SK-N-SH treated with all-trans-retinoic acid at 6 μM for 48 hours (cell line): ENCODE results near the gene GSG1L.

ENCODE experiments used
- ATAC-seq: fragments of 200-7000 bp; cut with Tn5 transposase; 3 replicates; pipeline ENCODE4 v1.9.1; 2020; ENCODE audit warnings: mild to moderate bottlenecking, moderate library complexity
- ARNTL ChIP-seq: fragments of 450-650 bp; formaldehyde crosslinking; IDR thresholded peaks from 2 replicates; pipeline ENCODE4 v1.5.0; 2020; ENCODE audit warnings: low read depth, mild to moderate bottlenecking, moderate library complexity, borderline replicate concordance
- BACH2 ChIP-seq: fragments of 250-450 bp; sonication (Bioruptor Pico); IDR thresholded peaks from 2 replicates; pipeline ENCODE4 v1.9.0; 2021; ENCODE audit warnings: mild to moderate bottlenecking, borderline replicate concordance
- CREB5 ChIP-seq: fragments of 250-450 bp; sonication (Bioruptor Pico); IDR thresholded peaks from 2 replicates; pipeline ENCODE4 v1.5.1; 2020; ENCODE audit warnings: low read depth, mild to moderate bottlenecking, moderate library complexity
- CSDC2 ChIP-seq: fragments of 250-450 bp; sonication (Bioruptor Pico); IDR thresholded peaks from 2 replicates; pipeline ENCODE4 v1.5.0; 2020; ENCODE audit warnings: mild to moderate bottlenecking, moderate library complexity
- ESRRG ChIP-seq: fragments of 250-450 bp; sonication (Bioruptor Pico); IDR thresholded peaks from 2 replicates; pipeline ENCODE4 v1.6.1; 2021; ENCODE audit warnings: mild to moderate bottlenecking
- OSR1 ChIP-seq: fragments of 250-450 bp; sonication (Bioruptor Pico); IDR thresholded peaks from 2 replicates; pipeline ENCODE4 v1.8.0; 2022; ENCODE audit warnings: moderate library complexity, mild to moderate bottlenecking, inconsistent platforms
- PATZ1 ChIP-seq: fragments of 250-450 bp; sonication (Bioruptor Pico); IDR thresholded peaks from 2 replicates; pipeline ENCODE4 v1.8.0; 2020; ENCODE audit warnings: mild to moderate bottlenecking, moderate library complexity, borderline replicate concordance
- POU6F1 ChIP-seq: fragments of 250-450 bp; sonication (Bioruptor Pico); IDR thresholded peaks from 2 replicates; pipeline ENCODE4 v1.8.0; 2021; ENCODE audit warnings: low read depth, mild to moderate bottlenecking, moderate library complexity, borderline replicate concordance
- PPARA ChIP-seq: fragments of 250-450 bp; sonication (Bioruptor Pico); IDR thresholded peaks from 2 replicates; pipeline ENCODE4 v1.5.0; 2020; ENCODE audit warnings: mild to moderate bottlenecking, borderline replicate concordance
- RARB ChIP-seq: fragments of 250-450 bp; sonication (Bioruptor Pico); IDR thresholded peaks from 2 replicates; pipeline ENCODE4 v1.8.0; 2021; ENCODE audit warnings: mild to moderate bottlenecking, moderate library complexity
- TCF4 ChIP-seq: fragments of 250-450 bp; sonication (Bioruptor Pico); IDR thresholded peaks from 2 replicates; pipeline ENCODE4 v1.8.0; 2021; ENCODE audit warnings: mild to moderate bottlenecking, moderate library complexity, borderline replicate concordance
- TOX ChIP-seq: fragments of 250-450 bp; sonication (Bioruptor Pico); IDR thresholded peaks from 2 replicates; pipeline ENCODE4 v1.8.0; 2021; ENCODE audit warnings: mild to moderate bottlenecking, moderate library complexity, borderline replicate concordance
- ZFP3 ChIP-seq: fragments of 250-450 bp; sonication (Bioruptor Pico); IDR thresholded peaks from 2 replicates; pipeline ENCODE4 v1.5.0; 2020; ENCODE audit warnings: mild to moderate bottlenecking, moderate library complexity
- ZFP30 ChIP-seq: fragments of 450-650 bp; formaldehyde crosslinking; IDR thresholded peaks from 2 replicates; pipeline ENCODE4 v1.5.0; 2022; ENCODE audit warnings: mild to moderate bottlenecking, moderate library complexity
- ZNF565 ChIP-seq: fragments of 450-650 bp; formaldehyde crosslinking; conservative IDR thresholded peaks from 2 replicates; pipeline ENCODE4 v1.5.0; 2020; ENCODE audit warnings: low read depth, mild to moderate bottlenecking, moderate library complexity
- ZNF70 ChIP-seq: fragments of 450-650 bp; formaldehyde crosslinking; IDR thresholded peaks from 2 replicates; pipeline ENCODE4 v1.5.0; 2020; ENCODE audit warnings: mild to moderate bottlenecking, moderate library complexity
- ZNF8 ChIP-seq: fragments of 450-650 bp; formaldehyde crosslinking; IDR thresholded peaks from 2 replicates; pipeline ENCODE4 v1.5.0; 2020; ENCODE audit warnings: mild to moderate bottlenecking, moderate library complexity

Gene GSG1L

GRCh38 chr16:28063591-28064061, at the start of gene GSG1L:
GSG1L (minus strand) TSS chr16:28063714; CDS start chr16:28063424, 290 bp downstream.
- TF ChIP-seq CREB5 (CRISPR knock-in tag): no peak
- no peak for TF ChIP-seq TOX (CRISPR knock-in tag)
- no peak for TF ChIP-seq ZNF70 (CRISPR knock-in tag)
- TF ChIP-seq ARNTL: no peak
- no peak for TF ChIP-seq PATZ1 (CRISPR knock-in tag)
- no peak for TF ChIP-seq ZNF565 (CRISPR knock-in tag)
- no peak for TF ChIP-seq RARB
- TF ChIP-seq ZNF8 (CRISPR knock-in tag): no peak
- ATAC-seq: no peak

GRCh38 chr16:28112908-28113307, 49.4 kb upstream of the GSG1L start:
- no peak for ATAC-seq
- TF ChIP-seq ZNF8 (CRISPR knock-in tag): no peak
- TF ChIP-seq BACH2 (CRISPR knock-in tag): no peak
- TF ChIP-seq ZNF70 (CRISPR knock-in tag): no peak
- no peak for TF ChIP-seq ZFP3 (CRISPR knock-in tag)
- TF ChIP-seq TCF4: no peak
- no peak for TF ChIP-seq OSR1 (CRISPR knock-in tag)

- no peak for ATAC-seq
- TF ChIP-seq ZNF70 (CRISPR knock-in tag): no peak
- TF ChIP-seq POU6F1 (CRISPR knock-in tag): no peak
- TF ChIP-seq PATZ1 (CRISPR knock-in tag): no peak
- no peak for TF ChIP-seq RARB
Measured at GRCh38 chr16:28110977-28111376, 47.5 kb upstream of the GSG1L start.

- no peak for ATAC-seq
- TF ChIP-seq CREB5 (CRISPR knock-in tag) (no peak), PPARA (no peak), PATZ1 (CRISPR knock-in tag) (no peak), POU6F1 (CRISPR knock-in tag) (no peak), ARNTL (no peak), ZNF565 (CRISPR knock-in tag) (no peak), ESRRG (CRISPR knock-in tag) (no peak), ZFP30 (CRISPR knock-in tag) (no peak), CSDC2 (no peak), RARB (no peak)
Measured at GRCh38 chr16:28110479-28110878, 47.0 kb upstream of the GSG1L start.
